IgD-negative memory B cell (primary cell): ENCODE measurements around the gene ATP1B1. TPM values are rescaled to one million over a fixed set of nuclear protein-coding genes. Genes with fewer than 3 reads are reported as not detected.

Experiments used
- H3K27ac Mint-ChIP-seq, 3 donors: one replicate each; pipeline ENCODE4 v1.8.0; 2020 to 2022; ENCODE audit warnings: mild to moderate bottlenecking in 3 of 3, mixed read lengths in 3 of 3, moderate library complexity in 1 of 3
- H3K27me3 Mint-ChIP-seq: one replicate; pipeline ENCODE4 v1.8.0; 2021; ENCODE audit warnings: mixed read lengths
- H3K36me3 Mint-ChIP-seq: one replicate; pipeline ENCODE4 v1.8.0; 2020; ENCODE audit warnings: mild to moderate bottlenecking, mixed read lengths
- H3K4me1 Mint-ChIP-seq, 3 donors: one replicate each; pipeline ENCODE4 v1.8.0; 2020 to 2022; ENCODE audit warnings: mixed read lengths in 3 of 3, mild to moderate bottlenecking in 1 of 3
- H3K4me3 Mint-ChIP-seq, 4 donors: one replicate each; pipeline ENCODE4 v1.8.0; 2020 to 2022; ENCODE audit warnings: mild to moderate bottlenecking in 4 of 4, mixed read lengths in 4 of 4, moderate library complexity in 3 of 4
- H3K9me3 Mint-ChIP-seq, 3 donors: one replicate each; pipeline ENCODE4 v1.8.0; 2020 to 2021; ENCODE audit warnings: mixed read lengths in 3 of 3, mild to moderate bottlenecking in 1 of 3
- polyA plus RNA-seq: library from polyadenylated mRNA; unstranded; fragments of 300-500 nt; fragmentation: Illumina TruSeq; gene quantifications from one replicate; pipeline ENCODE4 v1.2.3, GENCODE V29; 2021

Gene ATP1B1
- polyA plus RNA-seq, 1 donor from 2014 or later: 2.2 TPM

DNA sequence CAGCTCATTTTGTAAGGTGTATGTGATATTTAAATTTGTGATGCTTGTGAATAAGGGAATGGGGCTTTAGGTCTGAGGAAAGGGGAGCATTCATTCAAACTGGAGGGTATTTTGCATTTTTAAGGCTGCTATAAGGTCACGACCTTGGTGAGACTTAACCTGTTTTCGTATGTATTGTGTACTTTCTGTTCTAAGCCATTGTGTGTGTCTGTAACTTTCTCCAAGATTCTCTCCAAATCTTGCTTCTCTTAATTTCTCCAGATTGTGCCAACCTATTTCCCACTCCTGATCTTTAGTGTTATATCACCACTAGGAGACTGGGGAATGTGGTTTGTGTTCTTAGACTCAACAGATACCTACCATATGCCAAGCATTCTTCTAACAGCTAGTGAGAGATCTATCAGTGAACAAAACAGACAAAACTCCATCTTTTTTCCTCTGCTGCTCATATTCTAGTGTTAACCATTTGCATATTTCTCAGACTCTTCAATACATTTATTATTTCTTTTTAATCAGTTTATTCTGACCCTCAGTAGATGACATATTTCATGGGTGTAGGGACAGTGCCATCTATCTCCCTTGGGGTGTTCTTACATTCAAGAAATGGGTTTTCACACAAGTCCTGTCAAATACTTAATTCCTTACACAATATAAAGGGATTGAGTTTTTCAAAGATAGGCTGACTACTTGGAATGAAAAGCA, 27.5 kb downstream of the ATP1B1 start:
- H3K27ac Mint-ChIP-seq: no peak overlapping the region
- no peaks in the 10 kb centered on the region for H3K27me3 Mint-ChIP-seq
- H3K36me3 Mint-ChIP-seq: peaks cover 5% of the 10 kb centered on the region
- H3K4me3 Mint-ChIP-seq: no peak overlapping the region
- no peaks in the 10 kb centered on the region for H3K9me3 Mint-ChIP-seq
- no peaks in the 10 kb centered on the region for H3K4me1 Mint-ChIP-seq

DNA sequence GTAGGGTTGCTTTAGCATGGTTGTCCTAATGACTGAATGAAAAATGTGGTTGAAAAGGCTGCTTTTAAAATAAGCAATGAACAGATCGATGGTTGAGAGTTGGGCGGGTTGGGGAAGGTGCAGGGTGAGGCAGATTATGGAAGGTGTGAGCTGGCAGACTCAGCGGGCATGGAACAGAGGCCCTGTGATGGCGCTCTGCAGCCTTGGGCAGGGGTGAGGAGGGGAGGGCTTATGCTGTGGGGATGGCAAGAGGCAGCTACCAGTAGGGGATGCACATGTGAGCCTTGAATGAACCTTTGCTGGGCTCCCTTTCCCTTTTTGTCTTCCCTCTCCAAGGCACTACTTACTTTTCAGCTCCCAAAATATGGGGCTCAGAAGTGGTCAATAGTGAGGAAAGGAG, 30.9 kb downstream of the ATP1B1 start:
- no peak overlapping the region for H3K27ac Mint-ChIP-seq

DNA sequence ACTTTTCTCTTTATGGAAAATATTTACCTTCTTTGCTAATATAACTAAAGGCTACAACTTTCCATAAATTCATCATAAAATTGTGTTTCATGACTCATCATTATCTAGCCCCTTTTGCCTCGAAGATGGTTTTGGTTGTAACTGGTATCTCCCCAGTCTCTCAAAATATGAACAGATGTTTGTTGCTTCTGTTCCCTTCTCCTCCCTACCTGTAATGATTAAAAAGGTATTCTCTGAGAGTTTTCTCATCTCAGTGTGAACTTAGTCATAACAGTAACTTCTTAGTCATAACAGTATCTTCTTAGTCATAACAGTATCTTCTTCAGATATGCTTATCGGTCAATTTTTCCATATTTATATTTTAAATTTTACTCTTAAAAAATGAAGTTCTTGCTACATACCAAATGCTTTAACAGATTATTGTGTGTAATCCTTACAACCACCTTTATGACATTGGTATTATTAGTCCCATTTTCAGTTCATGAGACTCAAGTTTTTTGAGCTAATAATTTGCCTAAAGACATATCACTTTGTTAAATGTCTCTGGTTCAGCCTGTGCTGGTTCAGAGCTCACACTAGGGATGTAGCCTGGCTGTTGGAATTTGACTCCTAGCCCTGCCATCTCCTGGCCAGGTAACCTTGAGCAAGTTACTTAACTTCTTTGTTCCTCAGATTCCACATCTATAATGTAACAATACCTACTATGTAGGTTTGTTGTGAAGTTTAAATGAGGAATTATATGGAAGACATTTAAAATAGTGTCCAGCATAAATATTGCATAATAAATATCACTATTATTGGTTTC, 32.6 kb downstream of the ATP1B1 start:
- Mint-ChIP-seq H3K9me3 (no peaks in the 10 kb centered on the region), H3K4me1 (peaks cover 0 to under 1% (median 0%) of the 10 kb centered on the region in 3 donors), H3K4me3 (no peak overlapping the region), H3K27ac (no peak overlapping the region), H3K27me3 (no peaks in the 10 kb centered on the region), H3K36me3 (peaks cover 3% of the 10 kb centered on the region)

More for the DNA sequence above, 30.9 kb downstream of the ATP1B1 start:
- Mint-ChIP-seq H3K9me3 (no peaks in the 10 kb centered on the region), H3K4me3 (no peak overlapping the region), H3K27me3 (no peaks in the 10 kb centered on the region), H3K36me3 (peaks cover 6% of the 10 kb centered on the region), H3K4me1 (no peaks in the 10 kb centered on the region)

DNA sequence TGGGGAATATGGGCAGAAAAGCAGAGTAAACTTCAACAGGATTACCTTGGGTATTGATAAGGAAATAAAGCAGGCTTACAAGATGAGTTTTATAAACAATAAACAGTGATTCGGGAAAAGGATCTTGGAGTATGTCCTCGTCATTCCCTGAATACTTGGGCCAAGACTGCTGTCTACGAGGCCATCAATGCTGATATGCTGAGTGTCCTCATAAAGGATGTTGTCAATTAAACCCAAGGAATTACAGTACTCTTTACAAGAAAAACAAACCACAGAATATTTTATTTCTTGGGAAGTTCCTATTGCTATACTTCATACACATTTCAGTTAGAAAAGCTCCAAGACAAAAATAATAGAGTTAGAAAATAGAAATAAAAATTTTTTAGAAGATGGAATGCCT, 34.9 kb downstream of the ATP1B1 start:
- Mint-ChIP-seq H3K36me3 (peaks cover 3% of the 10 kb centered on the region), H3K9me3 (no peaks in the 10 kb centered on the region), H3K4me3 (no peak overlapping the region), H3K27me3 (no peaks in the 10 kb centered on the region), H3K4me1 (peaks cover 0 to 1% (median 0%) of the 10 kb centered on the region in 3 donors), H3K27ac (no peak overlapping the region)

DNA sequence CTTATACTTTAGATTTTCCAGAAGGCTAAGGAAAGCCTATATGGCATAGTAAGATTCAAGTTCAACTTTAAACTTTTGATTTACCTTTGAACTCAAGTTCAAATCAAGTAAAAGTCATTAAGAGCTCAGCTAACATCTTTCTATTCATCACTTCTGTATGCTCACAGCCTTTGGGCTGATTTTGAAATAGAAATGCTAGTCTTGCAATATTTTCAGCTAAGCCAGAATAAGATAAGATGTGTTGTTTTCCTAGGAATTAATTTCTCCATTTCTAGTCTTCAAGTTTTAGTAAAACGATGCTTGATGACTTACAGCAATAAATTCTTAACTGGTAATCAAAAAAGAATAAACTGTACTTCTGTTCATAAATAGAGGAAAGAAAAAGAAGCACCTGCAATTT, 35.6 kb downstream of the ATP1B1 start:
- Mint-ChIP-seq H3K27me3 (no peaks in the 10 kb centered on the region), H3K4me1 (peaks cover 0 to 1% (median 0%) of the 10 kb centered on the region in 3 donors), H3K36me3 (peaks cover 3% of the 10 kb centered on the region), H3K4me3 (no peak overlapping the region), H3K27ac (no peak overlapping the region), H3K9me3 (no peaks in the 10 kb centered on the region)

DNA sequence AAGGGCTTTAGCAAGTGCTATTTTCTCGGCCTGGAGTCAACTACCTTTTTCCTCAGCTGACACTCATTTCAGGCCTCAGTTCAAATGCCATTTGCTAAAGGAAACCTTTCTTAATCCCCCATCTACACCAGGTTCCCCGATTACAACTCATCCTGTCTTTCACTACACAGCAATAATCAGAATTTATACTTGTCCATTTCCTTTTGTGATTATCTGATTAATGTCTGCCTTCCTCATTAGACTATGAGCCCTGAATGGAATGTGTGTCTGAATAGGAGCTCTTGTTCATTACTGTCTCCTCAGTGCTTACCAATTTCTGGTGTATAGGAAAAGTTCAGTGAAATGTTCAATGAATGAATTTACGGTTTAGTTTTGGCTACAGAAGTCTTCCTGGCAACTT, 36.9 kb downstream of the ATP1B1 start:
- peak overlapping the region in 1 of 3 donors; percentile 79 for H3K27ac Mint-ChIP-seq
- peaks cover 3% of the 10 kb centered on the region for H3K36me3 Mint-ChIP-seq
- H3K27me3 Mint-ChIP-seq: no peaks in the 10 kb centered on the region
- no peak overlapping the region for H3K4me3 Mint-ChIP-seq
- no peaks in the 10 kb centered on the region for H3K9me3 Mint-ChIP-seq
- H3K4me1 Mint-ChIP-seq: peaks cover 0 to 1% (median 0%) of the 10 kb centered on the region in 3 donors

DNA sequence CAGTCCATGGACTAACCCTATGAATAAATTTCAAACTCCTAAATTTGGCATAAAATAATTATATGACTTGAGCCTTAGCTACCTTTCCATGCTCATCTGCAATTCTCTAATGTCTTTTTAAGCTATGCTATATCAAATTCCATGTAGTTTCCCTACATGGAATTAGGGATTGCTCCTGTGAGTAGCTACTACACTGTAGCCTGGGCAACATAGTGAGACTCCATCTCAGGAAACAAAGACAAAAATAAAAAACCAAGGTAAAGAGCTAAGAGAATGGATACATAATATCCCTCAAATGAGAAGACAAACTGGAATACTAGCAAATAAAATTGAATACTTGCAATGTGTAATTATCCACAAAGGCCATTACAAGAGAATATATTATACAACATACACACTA, 37.5 kb downstream of the ATP1B1 start:
- H3K27me3 Mint-ChIP-seq: no peaks in the 10 kb centered on the region
- H3K9me3 Mint-ChIP-seq: no peaks in the 10 kb centered on the region
- H3K4me3 Mint-ChIP-seq: no peak overlapping the region
- H3K27ac Mint-ChIP-seq: no peak overlapping the region
- peaks cover 3% of the 10 kb centered on the region for H3K36me3 Mint-ChIP-seq
- H3K4me1 Mint-ChIP-seq: peaks cover 0 to 1% (median 0%) of the 10 kb centered on the region in 3 donors

DNA sequence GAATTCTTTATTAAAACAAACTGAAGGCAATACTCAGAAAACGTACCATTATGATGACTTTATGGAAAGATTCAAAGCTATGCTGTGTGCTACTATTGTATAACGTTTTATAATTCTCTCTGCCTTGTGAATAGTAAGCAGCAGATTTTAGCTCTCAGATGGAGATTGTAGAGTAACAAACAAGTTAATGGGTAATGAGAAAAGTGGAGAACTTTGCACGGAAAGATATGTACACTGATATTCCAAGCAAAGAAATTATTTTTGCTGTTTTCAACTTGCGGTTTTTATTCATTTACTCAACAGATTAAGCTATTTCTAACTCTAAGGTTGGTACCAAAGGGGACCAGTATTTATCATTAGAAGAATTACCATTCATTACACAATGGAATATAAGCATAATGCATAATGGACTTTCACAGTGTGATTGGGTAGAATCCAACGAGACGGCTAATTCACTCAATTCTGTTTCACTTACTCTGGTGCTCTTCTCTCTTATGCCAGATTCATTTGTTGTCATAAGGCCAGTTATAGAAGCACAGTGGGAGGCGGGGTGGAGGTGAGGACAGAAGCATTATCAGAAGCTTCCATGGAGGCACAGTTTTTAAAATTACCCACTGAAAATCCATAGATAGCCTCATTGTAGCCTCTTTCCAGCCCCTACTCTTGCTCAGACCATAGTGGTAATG, 38.6 kb downstream of the ATP1B1 start:
- H3K9me3 Mint-ChIP-seq: no peaks in the 10 kb centered on the region

DNA sequence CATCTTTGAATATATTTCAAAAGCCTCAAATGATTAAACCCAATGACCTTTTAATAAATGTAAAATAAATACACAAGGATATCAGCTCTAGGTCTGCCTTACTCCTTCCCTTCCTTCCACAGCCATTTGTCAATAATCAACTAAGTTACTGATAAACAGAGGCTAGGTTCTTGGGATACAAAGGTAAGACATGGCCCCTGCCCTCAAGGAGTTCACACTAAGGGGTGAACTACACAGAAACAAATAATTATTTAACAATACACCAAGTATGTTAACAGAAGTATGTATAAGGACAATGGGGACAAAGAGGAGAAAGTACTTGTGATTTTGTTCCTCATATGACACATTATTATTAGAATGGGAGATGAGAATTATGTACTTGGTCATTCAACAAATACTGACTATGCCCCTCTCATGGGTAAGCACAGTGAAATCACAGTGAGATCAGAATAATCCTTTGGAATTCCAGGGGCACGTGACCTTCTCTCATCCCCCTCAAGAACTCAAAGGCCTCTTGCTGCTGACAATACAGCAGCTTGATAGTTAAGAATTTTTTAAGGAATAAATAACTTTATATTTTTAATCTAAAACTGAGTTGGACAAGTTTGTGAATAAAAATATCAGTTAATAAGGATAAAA, 40.2 kb downstream of the ATP1B1 start:
- peaks cover 0 to 1% (median 0%) of the 10 kb centered on the region in 3 donors for H3K4me1 Mint-ChIP-seq
- H3K36me3 Mint-ChIP-seq: peaks cover 2% of the 10 kb centered on the region
- H3K27me3 Mint-ChIP-seq: no peaks in the 10 kb centered on the region
- no peak overlapping the region for H3K4me3 Mint-ChIP-seq
- no peaks in the 10 kb centered on the region for H3K9me3 Mint-ChIP-seq
- no peak overlapping the region for H3K27ac Mint-ChIP-seq

More for the DNA sequence above, 38.6 kb downstream of the ATP1B1 start:
- H3K27me3 Mint-ChIP-seq: no peaks in the 10 kb centered on the region
- H3K4me1 Mint-ChIP-seq: peaks cover 0 to 1% (median 0%) of the 10 kb centered on the region in 3 donors
- peaks cover 3% of the 10 kb centered on the region for H3K36me3 Mint-ChIP-seq
- H3K27ac Mint-ChIP-seq: no peak overlapping the region
- no peak overlapping the region for H3K4me3 Mint-ChIP-seq

DNA sequence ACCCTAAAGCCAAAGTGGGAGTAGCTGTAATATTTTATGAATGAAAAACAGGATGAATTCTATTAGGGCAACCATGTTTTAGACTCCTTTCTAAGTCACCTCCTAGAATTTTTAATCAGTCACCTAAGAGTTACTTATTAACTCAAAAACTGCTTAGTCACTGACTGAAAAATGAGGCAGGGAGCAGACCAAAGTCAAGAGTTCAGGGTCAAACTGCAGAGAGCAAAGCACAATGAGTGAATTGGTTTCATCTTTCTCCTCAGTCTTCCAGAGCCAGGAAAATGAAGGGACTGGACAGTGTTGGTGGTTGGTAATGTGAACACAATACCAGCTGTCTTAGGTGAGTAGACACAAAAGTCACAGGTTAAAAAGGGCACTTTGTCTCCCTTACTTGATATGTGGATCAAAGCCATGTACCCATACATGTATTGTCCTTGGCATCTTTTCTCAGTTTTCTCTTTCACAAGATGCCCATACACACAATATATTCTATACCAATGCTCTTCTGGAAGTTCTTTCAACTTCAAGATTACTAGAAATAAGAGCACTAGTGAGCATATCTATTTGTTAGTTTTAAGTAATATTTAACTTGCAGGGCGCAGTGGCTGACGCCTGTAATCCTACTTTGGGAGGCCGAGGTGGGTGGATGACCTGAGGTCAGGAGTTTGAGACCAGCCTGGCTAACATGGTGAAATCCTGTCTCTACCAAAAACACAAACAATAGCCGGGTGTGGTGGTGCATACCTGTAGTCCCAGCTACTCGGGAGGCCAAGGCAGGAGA, 42.2 kb downstream of the ATP1B1 start:
- H3K36me3 Mint-ChIP-seq: peaks cover 2% of the 10 kb centered on the region
- H3K4me1 Mint-ChIP-seq: peaks cover 0 to 1% (median 0%) of the 10 kb centered on the region in 3 donors
- H3K4me3 Mint-ChIP-seq: no peak overlapping the region
- H3K9me3 Mint-ChIP-seq: no peaks in the 10 kb centered on the region
- no peak overlapping the region for H3K27ac Mint-ChIP-seq
- no peaks in the 10 kb centered on the region for H3K27me3 Mint-ChIP-seq

DNA sequence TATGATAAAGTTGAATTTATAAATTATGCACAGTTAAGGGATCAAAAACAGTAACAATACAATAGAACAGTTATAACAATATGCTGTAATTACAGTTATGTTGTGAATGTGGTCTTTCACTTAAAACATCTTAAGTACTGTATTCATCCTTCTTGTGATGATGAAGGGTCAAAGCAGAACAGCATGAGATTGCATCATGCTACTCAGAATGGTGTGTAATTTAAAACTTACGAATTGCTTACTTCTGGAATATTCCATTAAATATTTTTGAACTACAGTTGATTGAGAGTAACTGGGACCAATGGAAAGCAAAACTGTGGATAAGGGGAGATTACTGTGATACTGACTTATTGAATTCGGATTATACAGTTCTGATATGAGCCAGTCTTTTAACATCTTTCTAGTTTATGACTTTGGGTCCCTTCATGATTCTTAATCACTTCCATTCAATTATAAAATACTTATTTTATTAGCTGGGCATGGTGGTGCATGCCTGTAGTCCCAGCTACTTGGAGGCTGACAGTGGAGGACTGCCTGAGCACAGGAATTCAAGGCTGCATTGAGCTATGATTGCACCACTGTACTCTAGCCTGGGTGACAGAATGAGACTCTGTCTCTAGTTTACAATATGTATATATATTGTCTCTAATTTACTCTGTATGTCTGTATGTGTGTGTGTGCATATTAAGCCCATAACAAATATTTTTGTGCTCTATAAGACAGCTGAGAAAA, 43.2 kb downstream of the ATP1B1 start:
- Mint-ChIP-seq H3K4me1 (no peaks in the 10 kb centered on the region), H3K27me3 (no peaks in the 10 kb centered on the region), H3K9me3 (no peaks in the 10 kb centered on the region), H3K36me3 (peaks cover 2% of the 10 kb centered on the region), H3K4me3 (no peak overlapping the region), H3K27ac (no peak overlapping the region)

DNA sequence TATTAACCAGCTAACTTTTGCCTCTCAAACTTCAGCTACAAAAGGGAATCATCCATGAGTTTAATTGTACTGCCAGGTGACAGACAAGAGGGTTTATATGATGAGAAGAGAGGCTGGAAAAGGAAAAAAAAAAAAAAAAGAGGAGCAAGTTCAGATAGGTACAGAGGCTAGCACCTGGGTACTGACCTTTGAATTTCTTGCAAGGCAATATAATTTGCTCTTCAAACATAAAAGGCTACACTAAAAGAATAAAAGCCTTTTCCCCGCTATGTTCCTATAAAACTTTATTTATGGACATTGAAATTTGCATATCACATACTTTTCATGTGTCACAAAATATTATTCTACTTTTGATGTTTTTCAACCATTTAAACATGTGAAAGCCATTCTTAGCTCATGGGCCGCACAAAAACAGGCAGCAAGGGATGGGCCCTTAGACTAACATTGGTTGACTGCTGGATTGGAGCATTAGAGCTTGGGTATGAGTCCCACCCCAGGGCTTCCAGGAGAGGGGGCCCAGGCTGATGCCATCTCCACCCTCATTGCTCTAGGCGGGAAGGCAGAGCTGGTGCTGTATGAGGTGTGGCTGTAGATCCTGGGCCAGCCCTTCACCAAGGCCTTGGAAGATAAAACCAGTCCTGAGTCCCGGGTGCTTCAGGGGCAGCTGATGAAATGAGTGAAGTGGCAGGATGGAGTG, 44.3 kb downstream of the ATP1B1 start:
- Mint-ChIP-seq H3K4me1 (no peaks in the 10 kb centered on the region), H3K36me3 (peaks cover 2% of the 10 kb centered on the region), H3K27ac (no peak overlapping the region), H3K27me3 (no peaks in the 10 kb centered on the region), H3K9me3 (no peaks in the 10 kb centered on the region), H3K4me3 (no peak overlapping the region)

DNA sequence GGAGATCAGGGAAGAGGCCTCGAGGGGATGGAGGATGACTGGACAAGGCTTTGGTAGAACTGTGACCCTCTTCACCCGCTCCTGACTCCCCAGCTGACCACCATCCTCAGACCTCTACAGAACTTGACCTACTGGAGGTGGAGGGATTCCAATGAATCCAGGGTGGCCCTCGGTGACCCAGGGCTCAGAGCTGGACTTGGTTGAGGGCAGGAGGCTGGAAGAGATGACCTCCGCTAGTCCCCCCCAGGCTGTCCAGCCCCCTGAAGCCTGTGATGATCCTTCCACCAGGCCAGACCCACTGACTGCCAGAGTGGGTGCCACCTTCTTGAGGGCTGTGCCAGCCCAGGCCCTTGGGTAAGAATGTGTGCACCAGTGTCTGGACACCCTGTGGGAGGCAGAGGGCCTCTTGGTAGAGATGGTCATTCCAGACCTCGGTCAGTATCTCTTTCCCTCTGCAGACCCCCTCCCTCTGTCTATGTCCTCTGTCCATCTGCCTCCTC, 44.9 kb downstream of the ATP1B1 start:
- Mint-ChIP-seq H3K27ac (no peak overlapping the region), H3K36me3 (peaks cover 2% of the 10 kb centered on the region), H3K27me3 (no peaks in the 10 kb centered on the region), H3K9me3 (no peaks in the 10 kb centered on the region), H3K4me1 (no peaks in the 10 kb centered on the region), H3K4me3 (no peak overlapping the region)
